Measurements from ENCODE around the gene UNC13A. TPM values are rescaled to one million over a fixed set of nuclear protein-coding genes. Genes with fewer than 3 reads are reported as not detected.

Gene UNC13A
- total and polyA plus RNA-seq, 3 donors from 2014 or later, result 1.2 to 3.2 (median 2.6) TPM

- DNase-seq, result no peak
- Histone ChIP-seq H3K9me3 (no peaks in the 10 kb centered on the region), H3K4me3 (no peak overlapping the region), H3K4me1 (peaks cover 13% of the 10 kb centered on the region), H3K27me3 (no peaks in the 10 kb centered on the region), H3K36me3 (ENCODE audit: low read depth, missing control alignments) (no peaks in the 10 kb centered on the region), H3K27ac (no peak overlapping the region)
- TF ChIP-seq CTCF (IDR thresholded peaks at IDR 0.05), result no peak
- TF ChIP-seq POLR2A (IDR thresholded peaks at IDR 0.05), result no peak
- WGBS, 2 donors, result 82 to 88% methylated on average over 8 of the region's 8 CpGs
- intact Hi-C loops (cut with DNase I; ENCODE audit: low total_unique reads), result no loop called here
Observed at GRCh38 chr19:17656970-17657369, 31.2 kb downstream of the UNC13A start.

GRCh38 chr19:17655751-17656472, 32.2 kb downstream of the UNC13A start:
- intact Hi-C loops (cut with DNase I; ENCODE audit: low total_unique reads), result no loop called here
- Histone ChIP-seq H3K27ac (no peak overlapping the region), H3K36me3 (ENCODE audit: low read depth, missing control alignments) (no peaks in the 10 kb centered on the region)

DNA sequence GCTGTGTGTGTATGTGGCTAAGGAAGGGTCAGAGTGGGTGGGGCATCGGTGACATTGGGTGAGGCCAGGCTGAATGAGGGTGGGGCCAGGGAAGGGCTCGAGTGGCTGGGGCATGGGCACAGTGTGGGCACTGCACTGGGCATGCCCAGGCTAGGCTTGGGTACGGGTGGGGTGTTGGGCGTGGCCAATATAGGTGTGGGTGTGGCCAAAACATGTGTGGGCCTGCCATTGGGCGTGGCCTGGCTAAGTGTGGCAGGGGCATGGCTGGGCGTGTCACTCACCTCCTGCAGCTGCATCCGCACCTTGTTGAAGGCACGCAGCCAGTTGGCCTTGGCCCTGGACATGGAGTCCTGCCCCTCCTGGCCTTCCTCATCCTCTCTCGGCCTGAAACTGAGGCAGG, 33.2 kb downstream of the UNC13A start:
- DNase-seq, result no peak
- Histone ChIP-seq H3K27me3 (no peaks in the 10 kb centered on the region), H3K4me1 (peaks cover 13% of the 10 kb centered on the region), H3K27ac (no peak overlapping the region), H3K4me3 (no peak overlapping the region), H3K36me3 (ENCODE audit: low read depth, missing control alignments) (no peaks in the 10 kb centered on the region), H3K9me3 (no peaks in the 10 kb centered on the region)
- intact Hi-C loops (cut with DNase I; ENCODE audit: low total_unique reads), result no loop called here
- no peak for TF ChIP-seq CTCF (IDR thresholded peaks at IDR 0.05)
- TF ChIP-seq POLR2A (IDR thresholded peaks at IDR 0.05), result no peak
- WGBS, 2 donors, result 78 to 81% methylated on average over 5 to 9 of the region's 9 CpGs

More at GRCh38 chr19:17655751-17656472, 32.2 kb downstream of the UNC13A start:
- DNase-seq, result no peak
- Histone ChIP-seq H3K9me3 (no peaks in the 10 kb centered on the region), H3K4me3 (no peak overlapping the region), H3K27me3 (no peaks in the 10 kb centered on the region), H3K4me1 (peaks cover 13% of the 10 kb centered on the region)
- 92 to 95% methylated on average over 13 to 25 of the region's 25 CpGs for WGBS, 2 donors
- TF ChIP-seq CTCF (IDR thresholded peaks at IDR 0.05), result no peak
- TF ChIP-seq POLR2A (IDR thresholded peaks at IDR 0.05), result no peak

GRCh38 chr19:17652627-17653026, 35.5 kb downstream of the UNC13A start:
- no peak overlapping the region for H3K4me3 ChIP-seq
- no peaks in the 10 kb centered on the region for H3K27me3 ChIP-seq
- WGBS, 2 donors, result 87 to 88% methylated on average over 4 of the region's 4 CpGs
- no peaks in the 10 kb centered on the region for H3K9me3 ChIP-seq
- intact Hi-C loops (cut with DNase I; ENCODE audit: low total_unique reads), result no loop called here
- H3K4me1 ChIP-seq, result no peaks in the 10 kb centered on the region
- no peaks in the 10 kb centered on the region for H3K36me3 ChIP-seq (ENCODE audit: low read depth, missing control alignments)
- DNase-seq, result no peak
- no peak overlapping the region for H3K27ac ChIP-seq
- TF ChIP-seq POLR2A (IDR thresholded peaks at IDR 0.05) (no peak), CTCF (IDR thresholded peaks at IDR 0.05) (no peak)

DNA sequence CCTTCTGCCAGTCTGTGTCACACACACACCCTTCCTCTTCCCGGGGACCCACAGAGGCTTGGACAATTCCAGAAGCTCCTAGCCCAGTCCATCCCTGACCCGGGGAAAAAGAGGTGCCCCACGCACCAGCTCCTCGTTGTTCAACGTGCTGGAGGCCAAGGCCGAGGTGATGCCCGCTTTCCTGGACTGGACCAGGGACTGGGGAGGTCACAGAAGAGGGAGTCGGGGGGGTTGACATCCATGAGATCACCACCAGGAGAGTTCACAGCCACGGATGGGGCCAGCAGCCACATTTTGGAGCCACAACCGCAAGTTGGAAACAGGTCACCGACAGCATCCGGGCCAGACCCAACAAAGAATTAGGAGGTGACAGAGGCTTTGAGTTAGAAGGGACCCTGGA, 39.4 kb downstream of the UNC13A start:
- TF ChIP-seq POLR2A (IDR thresholded peaks at IDR 0.05) (no peak), CTCF (IDR thresholded peaks at IDR 0.05) (no peak)
- Histone ChIP-seq H3K36me3 (ENCODE audit: low read depth, missing control alignments) (no peaks in the 10 kb centered on the region), H3K27ac (no peak overlapping the region), H3K27me3 (no peaks in the 10 kb centered on the region), H3K4me3 (no peak overlapping the region), H3K4me1 (no peaks in the 10 kb centered on the region), H3K9me3 (no peaks in the 10 kb centered on the region)
- intact Hi-C loops (cut with DNase I; ENCODE audit: low total_unique reads), result no loop called here
- WGBS, 2 donors, result 64 to 69% methylated on average over 12 of the region's 12 CpGs
- DNase-seq, result no peak
